ENCODE measurements around the gene PLD5.
"Not testable (repeated sequence)": the region's sequence is repeated elsewhere in the genome, so short reads cannot be mapped to it uniquely, and the experiment has no call there.

The PLD5 gene

GRCh38 chr1:242276769-242277168, 247.7 kb downstream of the PLD5 start:
- DNase-seq (ENCODE audit: low spot score): not testable (repeated sequence)

- not testable (repeated sequence) for DNase-seq (ENCODE audit: low spot score)
Observed at GRCh38 chr1:242267004-242267403, 257.5 kb downstream of the PLD5 start.

- not testable (repeated sequence) for DNase-seq (ENCODE audit: low spot score)
Observed at GRCh38 chr1:242264419-242264818, 260.1 kb downstream of the PLD5 start.

GRCh38 chr1:242245255-242245654, 279.2 kb downstream of the PLD5 start:
- no peak for DNase-seq (ENCODE audit: low spot score)

- no peak for DNase-seq (ENCODE audit: low spot score)
Observed at GRCh38 chr1:242243472-242243871, 281.0 kb downstream of the PLD5 start.

- no peak for DNase-seq (ENCODE audit: low spot score)
Observed at GRCh38 chr1:242242983-242243382, 281.5 kb downstream of the PLD5 start.

GRCh38 chr1:242241936-242242335, 282.6 kb downstream of the PLD5 start:
- DNase-seq (ENCODE audit: low spot score): no peak

- DNase-seq (ENCODE audit: low spot score): no peak
Observed at GRCh38 chr1:242240691-242241090, 283.8 kb downstream of the PLD5 start.

- DNase-seq (ENCODE audit: low spot score): no peak
Observed at GRCh38 chr1:242240077-242240476, 284.4 kb downstream of the PLD5 start.

- DNase-seq (ENCODE audit: low spot score): no peak
Observed at GRCh38 chr1:242239398-242239797, 285.1 kb downstream of the PLD5 start.

GRCh38 chr1:242237051-242237450, 287.4 kb downstream of the PLD5 start:
- no peak for DNase-seq (ENCODE audit: low spot score)

- no peak for DNase-seq (ENCODE audit: low spot score)
Observed at GRCh38 chr1:242228991-242229390, 295.5 kb downstream of the PLD5 start.

- no peak for DNase-seq (ENCODE audit: low spot score)
Observed at GRCh38 chr1:242225767-242226573, 298.5 kb downstream of the PLD5 start.

GRCh38 chr1:242224878-242225766, 299.4 kb downstream of the PLD5 start:
- not testable (repeated sequence) for DNase-seq (ENCODE audit: low spot score)

- DNase-seq (ENCODE audit: low spot score): no peak
Observed at GRCh38 chr1:242224461-242224860, 300.0 kb downstream of the PLD5 start.

GRCh38 chr1:242219905-242220304, 304.6 kb downstream of the PLD5 start:
- DNase-seq (ENCODE audit: low spot score): no peak

GRCh38 chr1:242219298-242219901, 305.1 kb downstream of the PLD5 start:
- no peak for DNase-seq (ENCODE audit: low spot score)

- no peak for DNase-seq (ENCODE audit: low spot score)
Observed at GRCh38 chr1:242216368-242216767, 308.1 kb downstream of the PLD5 start.

GRCh38 chr1:242214455-242214854, 310.0 kb downstream of the PLD5 start:
- not testable (repeated sequence) for DNase-seq (ENCODE audit: low spot score)

- not testable (repeated sequence) for DNase-seq (ENCODE audit: low spot score)
Observed at GRCh38 chr1:242212961-242213360, 311.5 kb downstream of the PLD5 start.

GRCh38 chr1:242212401-242212800, 312.1 kb downstream of the PLD5 start:
- no peak for DNase-seq (ENCODE audit: low spot score)

- no peak for DNase-seq (ENCODE audit: low spot score)
Observed at GRCh38 chr1:242211254-242212022, 313.1 kb downstream of the PLD5 start.
